ENCODE data around the gene COX17.

DNA sequence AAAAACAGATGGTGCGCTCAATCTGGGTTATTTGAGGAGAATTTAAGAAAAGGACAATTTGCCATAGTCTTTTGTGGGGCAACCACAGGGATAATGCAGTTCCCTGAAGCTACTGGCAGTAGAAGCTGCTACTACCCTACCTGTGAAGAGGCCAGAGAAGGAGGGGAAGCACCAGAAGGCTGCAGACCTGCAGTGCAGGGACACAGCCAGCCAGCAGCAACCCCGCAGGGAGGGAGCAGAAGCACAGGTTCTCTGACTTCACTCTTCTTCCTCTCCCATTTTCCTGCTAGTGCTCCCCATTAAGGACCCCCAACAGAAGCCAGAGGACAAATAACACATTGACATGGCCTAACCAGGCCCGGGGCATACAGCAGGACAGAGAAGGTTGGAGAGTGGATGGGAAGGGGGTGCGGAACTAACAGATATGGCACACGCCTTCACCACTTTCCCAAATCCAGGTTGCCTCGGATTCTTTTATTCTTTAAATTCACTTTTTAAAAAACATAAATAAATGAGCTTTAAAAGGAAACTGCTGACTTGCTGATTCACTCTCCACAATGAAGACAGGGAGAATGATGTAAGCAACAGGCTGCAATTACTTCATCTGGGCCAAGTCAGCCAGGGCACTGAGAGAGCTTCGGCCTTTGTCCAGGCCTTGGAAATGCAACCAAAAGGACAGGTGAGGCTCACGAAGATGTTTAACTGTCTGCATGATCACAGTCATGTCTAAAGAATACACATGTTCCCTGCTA is 46.9 kb downstream of the COX17 start:
- TF ChIP-seq, protein P1, sequence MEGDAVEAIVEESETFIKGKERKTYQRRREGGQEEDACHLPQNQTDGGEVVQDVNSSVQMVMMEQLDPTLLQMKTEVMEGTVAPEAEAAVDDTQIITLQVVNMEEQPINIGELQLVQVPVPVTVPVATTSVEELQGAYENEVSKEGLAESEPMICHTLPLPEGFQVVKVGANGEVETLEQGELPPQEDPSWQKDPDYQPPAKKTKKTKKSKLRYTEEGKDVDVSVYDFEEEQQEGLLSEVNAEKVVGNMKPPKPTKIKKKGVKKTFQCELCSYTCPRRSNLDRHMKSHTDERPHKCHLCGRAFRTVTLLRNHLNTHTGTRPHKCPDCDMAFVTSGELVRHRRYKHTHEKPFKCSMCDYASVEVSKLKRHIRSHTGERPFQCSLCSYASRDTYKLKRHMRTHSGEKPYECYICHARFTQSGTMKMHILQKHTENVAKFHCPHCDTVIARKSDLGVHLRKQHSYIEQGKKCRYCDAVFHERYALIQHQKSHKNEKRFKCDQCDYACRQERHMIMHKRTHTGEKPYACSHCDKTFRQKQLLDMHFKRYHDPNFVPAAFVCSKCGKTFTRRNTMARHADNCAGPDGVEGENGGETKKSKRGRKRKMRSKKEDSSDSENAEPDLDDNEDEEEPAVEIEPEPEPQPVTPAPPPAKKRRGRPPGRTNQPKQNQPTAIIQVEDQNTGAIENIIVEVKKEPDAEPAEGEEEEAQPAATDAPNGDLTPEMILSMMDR (IDR thresholded peaks at IDR 0.05), result no peak
- TF ChIP-seq ZFX (IDR thresholded peaks at IDR 0.05; ENCODE audit: borderline replicate concordance), result no peak
